HL-60 (cell line): ENCODE measurements around the gene VPS9D1.

Experiments
- DNase-seq, 2 experiments: peaks; one replicate each; pipeline ENCODE4 v3.0.0-alpha.2; 2010 to 2020; ENCODE audit warnings: low read depth in 1 of 2, low spot score in 1 of 2
- H3K27ac ChIP-seq: fragments of 250-450 bp; sonication (Bioruptor Pico); replicated peaks from 2 replicates; pipeline ENCODE4 v1.5.1; 2020; ENCODE audit warnings: mild to moderate bottlenecking, moderate library complexity
- H3K27me3 ChIP-seq: fragments of 250-450 bp; sonication (Bioruptor Pico); 2 replicates; pipeline ENCODE4 v1.5.1; 2021; ENCODE audit warnings: mild to moderate bottlenecking, moderate library complexity; ENCODE audit not compliant: insufficient read depth, poor library complexity, severe bottlenecking
- H3K4me3 ChIP-seq: replicated peaks from 2 replicates; pipeline ENCODE4 v1.5.1; 2011; ENCODE audit warnings: mild to moderate bottlenecking, control low read depth, low read length; ENCODE audit not compliant: insufficient read depth
- GABPA ChIP-seq: IDR thresholded peaks from 2 replicates; pipeline ENCODE4 v1.6.1; 2012; ENCODE audit warnings: low read depth
- POLR2AphosphoS5 ChIP-seq: IDR thresholded peaks from 2 replicates; pipeline ENCODE4 v1.6.1; 2012; ENCODE audit warnings: low read depth
- REST ChIP-seq: IDR thresholded peaks from 2 replicates; pipeline ENCODE4 v1.6.1; 2012; ENCODE audit warnings: low read depth; ENCODE audit not compliant: insufficient replicate concordance
- SPI1 ChIP-seq: IDR thresholded peaks from 2 replicates; pipeline ENCODE4 v1.6.1; 2012; ENCODE audit warnings: low read depth, mild to moderate bottlenecking, borderline replicate concordance
- TF ChIP-seq, protein P1 (sequence below): IDR thresholded peaks from one replicate; pipeline ENCODE4 v1.5.1; 2011; ENCODE audit warnings: low read length, control low read depth, inconsistent platforms; ENCODE audit not compliant: insufficient read depth

Gene VPS9D1

DNA sequence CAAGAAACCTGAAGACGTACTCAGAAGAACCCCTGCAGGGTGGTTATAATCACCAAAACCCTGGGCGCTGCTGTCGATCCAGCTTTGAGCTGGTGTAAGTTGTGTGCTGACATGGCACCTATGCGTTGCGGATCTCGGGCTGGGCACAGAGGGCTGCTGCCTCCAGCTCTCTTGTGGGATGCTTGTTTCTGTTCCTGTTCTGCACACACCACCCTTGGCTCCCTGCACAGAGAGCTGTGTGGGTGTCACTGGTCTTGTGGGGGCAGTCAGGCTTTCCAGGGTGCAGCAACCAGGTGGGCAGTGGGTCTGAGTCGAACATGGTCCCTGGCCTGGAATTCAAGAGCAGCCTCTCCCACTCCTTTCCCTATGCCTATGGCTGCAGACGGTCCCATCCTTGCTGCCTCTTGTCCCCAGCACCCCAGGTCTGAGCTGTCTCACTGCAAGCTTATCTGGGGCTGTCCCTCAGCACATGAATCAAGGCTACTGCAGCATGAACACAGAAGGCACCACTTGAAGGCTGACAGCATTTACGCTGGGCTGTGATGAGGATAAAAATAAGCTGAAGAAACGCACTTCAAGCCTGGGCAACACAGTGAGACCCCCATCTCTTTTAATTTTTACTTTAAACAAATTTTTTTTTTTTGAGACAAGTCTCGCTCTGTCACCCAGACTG, 20.8 kb upstream of the VPS9D1 start:
- no peak for TF ChIP-seq REST
- TF ChIP-seq GABPA = no peak
- no peak for TF ChIP-seq POLR2AphosphoS5
- no peak for TF ChIP-seq SPI1
- TF ChIP-seq, protein P1, sequence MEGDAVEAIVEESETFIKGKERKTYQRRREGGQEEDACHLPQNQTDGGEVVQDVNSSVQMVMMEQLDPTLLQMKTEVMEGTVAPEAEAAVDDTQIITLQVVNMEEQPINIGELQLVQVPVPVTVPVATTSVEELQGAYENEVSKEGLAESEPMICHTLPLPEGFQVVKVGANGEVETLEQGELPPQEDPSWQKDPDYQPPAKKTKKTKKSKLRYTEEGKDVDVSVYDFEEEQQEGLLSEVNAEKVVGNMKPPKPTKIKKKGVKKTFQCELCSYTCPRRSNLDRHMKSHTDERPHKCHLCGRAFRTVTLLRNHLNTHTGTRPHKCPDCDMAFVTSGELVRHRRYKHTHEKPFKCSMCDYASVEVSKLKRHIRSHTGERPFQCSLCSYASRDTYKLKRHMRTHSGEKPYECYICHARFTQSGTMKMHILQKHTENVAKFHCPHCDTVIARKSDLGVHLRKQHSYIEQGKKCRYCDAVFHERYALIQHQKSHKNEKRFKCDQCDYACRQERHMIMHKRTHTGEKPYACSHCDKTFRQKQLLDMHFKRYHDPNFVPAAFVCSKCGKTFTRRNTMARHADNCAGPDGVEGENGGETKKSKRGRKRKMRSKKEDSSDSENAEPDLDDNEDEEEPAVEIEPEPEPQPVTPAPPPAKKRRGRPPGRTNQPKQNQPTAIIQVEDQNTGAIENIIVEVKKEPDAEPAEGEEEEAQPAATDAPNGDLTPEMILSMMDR = no peak
- no peak for DNase-seq
- Histone ChIP-seq H3K27ac (no peak overlapping the region), H3K27me3 (no peaks in the 10 kb centered on the region), H3K4me3 (no peak overlapping the region)

- TF ChIP-seq GABPA (no peak), POLR2AphosphoS5 (no peak), REST (no peak), SPI1 (no peak)
- TF ChIP-seq, protein P1 = no peak
- no peak overlapping the region for H3K27ac ChIP-seq
- DNase-seq = no peak
- H3K27me3 ChIP-seq = no peaks in the 10 kb centered on the region
- H3K4me3 ChIP-seq = no peak overlapping the region
Measured at GRCh38 chr16:89739383-89739782, 18.7 kb upstream of the VPS9D1 start.

GRCh38 chr16:89738538-89739317, 18.0 kb upstream of the VPS9D1 start:
- Histone ChIP-seq H3K4me3 (no peak overlapping the region), H3K27me3 (no peaks in the 10 kb centered on the region), H3K27ac (no peak overlapping the region)
- no peak for TF ChIP-seq GABPA
- TF ChIP-seq REST = no peak
- TF ChIP-seq POLR2AphosphoS5 = no peak; the same call in 1 of the 2 replicates
- TF ChIP-seq, protein P1 = no peak
- TF ChIP-seq SPI1 = no peak
- DNase-seq = no peak
